Brain microvascular endothelial cell (primary cell): ENCODE measurements around the gene ZFYVE27.
A peak's percentile ranks its signal among the peaks of the same experiment; 100 is the strongest.

Experiments used
- DNase-seq: peaks from one replicate; pipeline ENCODE4 v3.0.0-alpha.2; 2020
- H3K27ac ChIP-seq: fragments of 250-450 bp; sonication (Bioruptor Pico); 2 replicates; pipeline ENCODE4 v1.5.1; 2020; ENCODE audit warnings: mild to moderate bottlenecking, moderate library complexity
- H3K27me3 ChIP-seq: fragments of 250-450 bp; sonication (Bioruptor Pico); replicated peaks from 2 replicates; pipeline ENCODE4 v1.5.1; 2020; ENCODE audit warnings: mild to moderate bottlenecking
- H3K36me3 ChIP-seq: fragments of 250-450 bp; sonication (Bioruptor Pico); replicated peaks from 2 replicates; pipeline ENCODE4 v1.5.1; 2020; ENCODE audit warnings: mild to moderate bottlenecking
- H3K4me3 ChIP-seq: 2 replicates; pipeline ENCODE4 v1.5.1; 2011; ENCODE audit warnings: low read depth, mild to moderate bottlenecking, control low read depth, low read length, moderate library complexity
- in situ Hi-C: cut with HindIII; loops from 2 replicates; pipeline ENCODE4 v1.10.0; 2017; ENCODE audit warnings: low sequenced_read_pairs, low pct_ligation_motif_present
- TF ChIP-seq, protein P1 (sequence below): IDR thresholded peaks from 2 replicates; pipeline ENCODE4 v1.5.1; 2011; ENCODE audit warnings: low read depth, mild to moderate bottlenecking, moderate library complexity, low read length, control low read depth, inconsistent platforms; ENCODE audit errors: missing control alignments

ZFYVE27 gene

DNA sequence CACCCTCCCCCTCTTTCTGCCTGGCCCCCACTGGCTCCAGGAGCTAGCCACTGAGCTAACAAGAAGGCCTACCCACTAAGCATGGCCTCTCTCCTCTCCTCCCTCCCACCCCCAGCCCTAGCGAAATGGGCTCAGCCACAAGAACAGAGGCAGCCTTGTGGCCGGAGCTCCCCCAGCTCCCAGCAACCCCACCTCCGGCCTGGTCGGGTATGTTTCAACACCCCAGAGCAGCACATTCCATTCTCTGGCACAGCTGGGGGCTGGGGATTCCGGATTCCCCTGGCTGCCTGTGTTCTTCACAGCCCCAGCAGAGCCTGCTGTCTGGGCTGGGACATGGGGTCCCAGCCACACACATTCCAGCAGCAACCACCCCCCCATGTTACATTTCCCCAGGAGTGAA, 25.9 kb downstream of the ZFYVE27 start:
- Histone ChIP-seq H3K36me3 (peaks cover 18% of the 10 kb centered on the region), H3K27me3 (no peaks in the 10 kb centered on the region), H3K4me3 (no peak overlapping the region), H3K27ac (no peak overlapping the region)
- in situ Hi-C loops, result loop anchor here (25.0 kb wide), 1 partner anchor 99 kb away; no protein-coding TSS in a partner anchor
- peak; percentile 2 for DNase-seq
- TF ChIP-seq, protein P1, sequence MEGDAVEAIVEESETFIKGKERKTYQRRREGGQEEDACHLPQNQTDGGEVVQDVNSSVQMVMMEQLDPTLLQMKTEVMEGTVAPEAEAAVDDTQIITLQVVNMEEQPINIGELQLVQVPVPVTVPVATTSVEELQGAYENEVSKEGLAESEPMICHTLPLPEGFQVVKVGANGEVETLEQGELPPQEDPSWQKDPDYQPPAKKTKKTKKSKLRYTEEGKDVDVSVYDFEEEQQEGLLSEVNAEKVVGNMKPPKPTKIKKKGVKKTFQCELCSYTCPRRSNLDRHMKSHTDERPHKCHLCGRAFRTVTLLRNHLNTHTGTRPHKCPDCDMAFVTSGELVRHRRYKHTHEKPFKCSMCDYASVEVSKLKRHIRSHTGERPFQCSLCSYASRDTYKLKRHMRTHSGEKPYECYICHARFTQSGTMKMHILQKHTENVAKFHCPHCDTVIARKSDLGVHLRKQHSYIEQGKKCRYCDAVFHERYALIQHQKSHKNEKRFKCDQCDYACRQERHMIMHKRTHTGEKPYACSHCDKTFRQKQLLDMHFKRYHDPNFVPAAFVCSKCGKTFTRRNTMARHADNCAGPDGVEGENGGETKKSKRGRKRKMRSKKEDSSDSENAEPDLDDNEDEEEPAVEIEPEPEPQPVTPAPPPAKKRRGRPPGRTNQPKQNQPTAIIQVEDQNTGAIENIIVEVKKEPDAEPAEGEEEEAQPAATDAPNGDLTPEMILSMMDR, result no peak

DNA sequence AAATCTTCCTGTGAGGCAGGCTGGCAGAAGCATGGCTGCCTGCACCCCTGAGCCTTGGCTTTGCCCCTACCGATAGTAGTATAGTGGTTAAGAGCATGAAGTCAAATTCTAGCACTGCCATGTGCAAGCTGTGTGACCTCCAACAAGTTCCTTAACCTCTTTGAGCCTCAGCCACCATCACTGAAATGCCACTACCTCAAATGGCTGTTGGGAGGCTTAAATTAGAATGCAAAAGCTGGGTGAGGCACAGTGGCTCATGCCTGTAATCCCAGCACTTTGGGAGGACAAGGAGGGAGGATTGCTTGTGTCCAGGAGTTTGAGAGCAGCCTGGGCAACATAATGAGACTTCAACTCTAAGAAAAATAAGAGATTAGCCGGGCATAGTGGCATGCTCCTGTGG, 26.5 kb downstream of the ZFYVE27 start:
- Histone ChIP-seq H3K27ac (no peak overlapping the region), H3K36me3 (peaks cover 18% of the 10 kb centered on the region), H3K4me3 (no peak overlapping the region), H3K27me3 (no peaks in the 10 kb centered on the region)
- no peak for DNase-seq
- TF ChIP-seq, protein P1, result no peak
- in situ Hi-C loops, result loop anchor here (25.0 kb wide), 1 partner anchor 99 kb away; no protein-coding TSS in a partner anchor

DNA sequence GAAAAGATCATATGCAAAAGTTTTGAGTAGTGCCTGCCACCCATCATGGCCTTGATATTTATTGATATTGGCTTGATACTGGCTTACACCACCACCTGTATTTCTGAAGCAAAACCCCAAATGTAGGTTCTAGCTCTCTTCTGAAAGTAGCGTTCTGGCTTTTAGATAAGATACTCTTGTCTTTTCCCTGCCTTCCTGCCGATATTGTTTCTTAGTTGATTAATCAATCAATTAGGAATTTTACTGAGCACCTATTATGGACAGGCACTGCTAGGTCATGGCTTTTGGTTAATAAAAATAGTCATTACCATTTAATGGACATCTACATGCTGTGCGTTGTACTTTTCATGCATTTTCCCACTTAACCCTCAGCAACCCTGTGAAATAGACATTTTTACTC, 27.0 kb downstream of the ZFYVE27 start:
- no peak for DNase-seq
- TF ChIP-seq, protein P1, result no peak
- no peaks in the 10 kb centered on the region for H3K27me3 ChIP-seq
- in situ Hi-C loops, result loop anchor here (25.0 kb wide), 1 partner anchor 98 kb away; no protein-coding TSS in a partner anchor
- no peak overlapping the region for H3K27ac ChIP-seq
- H3K36me3 ChIP-seq, result peaks cover 18% of the 10 kb centered on the region
- no peak overlapping the region for H3K4me3 ChIP-seq

DNA sequence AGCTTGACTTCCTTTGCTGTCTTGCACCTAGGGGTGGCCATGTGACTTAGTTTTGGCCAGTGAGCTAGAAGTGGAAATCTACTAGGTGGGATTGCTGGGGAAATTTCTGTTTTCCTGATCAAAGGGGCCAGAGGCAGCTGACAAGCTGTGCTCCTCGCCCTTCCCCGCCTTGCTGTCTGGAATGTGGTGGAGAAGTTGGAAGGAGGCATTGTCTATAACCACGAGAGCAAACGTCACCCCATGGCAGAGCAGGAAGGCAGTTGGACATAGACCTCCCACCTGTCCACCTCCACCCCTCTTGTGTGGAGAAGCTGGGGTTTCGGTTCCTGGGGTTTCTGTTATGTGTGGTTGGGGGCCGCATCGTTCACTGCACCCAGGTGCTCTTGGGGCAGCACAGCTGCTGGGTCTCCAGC, 27.6 kb downstream of the ZFYVE27 start:
- H3K4me3 ChIP-seq, result no peak overlapping the region
- no peaks in the 10 kb centered on the region for H3K27me3 ChIP-seq
- TF ChIP-seq, protein P1, result no peak
- in situ Hi-C loops, result loop anchor here (25.0 kb wide), 1 partner anchor 98 kb away; no protein-coding TSS in a partner anchor
- no peak for DNase-seq
- no peak overlapping the region for H3K27ac ChIP-seq
- H3K36me3 ChIP-seq, result peaks cover 15% of the 10 kb centered on the region

DNA sequence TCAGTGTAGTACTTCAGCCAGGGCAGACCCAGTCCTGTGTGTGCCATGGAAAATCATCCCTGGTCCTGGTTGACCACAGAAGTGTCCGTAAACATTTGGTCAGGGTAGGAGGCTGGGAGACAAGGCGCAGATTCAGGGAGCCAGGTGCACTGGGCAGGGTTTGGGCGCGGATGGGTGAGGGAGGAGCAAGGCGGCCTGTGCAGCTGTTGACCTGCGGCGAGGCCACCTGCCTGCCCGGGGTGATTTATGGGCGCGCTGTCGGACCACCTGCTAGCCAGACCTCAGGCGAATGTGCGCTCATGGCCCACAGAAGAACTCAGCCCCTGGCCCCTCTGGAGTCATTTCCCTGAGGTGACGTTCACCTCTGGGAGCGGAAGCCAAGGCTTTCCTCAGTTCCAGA, 28.3 kb downstream of the ZFYVE27 start:
- DNase-seq, result no peak
- TF ChIP-seq, protein P1, result no peak
- Histone ChIP-seq H3K27ac (no peak overlapping the region), H3K27me3 (peaks cover 2% of the 10 kb centered on the region), H3K4me3 (no peak overlapping the region), H3K36me3 (peaks cover 8% of the 10 kb centered on the region)
- in situ Hi-C loops, result loop anchor here (25.0 kb wide), 1 partner anchor 97 kb away; no protein-coding TSS in a partner anchor
